Sigmoid colon (tissue), 4 donors: Measurements from ENCODE around the gene VMO1.

Source experiments
- CTCF ChIP-seq, 4 experiments: fragments of 450-650 bp in 3 of 4; fragments of 200-600 bp in 1 of 4; IDR thresholded peaks; one replicate each; pipeline ENCODE4 v1.5.1; 2016 to 2019; ENCODE audit warnings: antibody characterized with exemption in 4 of 4, mild to moderate bottlenecking in 3 of 4, moderate library complexity in 2 of 4
- EP300 ChIP-seq, 4 donors: sonication (generic); formaldehyde crosslinking; IDR thresholded peaks; one replicate each; pipeline ENCODE4 v1.6.1; 2017; ENCODE audit warnings: antibody characterized with exemption in 4 of 4
- POLR2A ChIP-seq, 2 donors: fragments of 450-650 bp; IDR thresholded peaks; one replicate each; pipeline ENCODE4 v1.6.1; 2016; ENCODE audit warnings: antibody characterized with exemption in 2 of 2, mild to moderate bottlenecking in 2 of 2, moderate library complexity in 2 of 2
- POLR2AphosphoS5 ChIP-seq, 4 donors: sonication (generic); formaldehyde crosslinking; IDR thresholded peaks; one replicate each; pipeline ENCODE4 v1.6.1; 2017; ENCODE audit warnings: antibody characterized with exemption in 4 of 4

DNA sequence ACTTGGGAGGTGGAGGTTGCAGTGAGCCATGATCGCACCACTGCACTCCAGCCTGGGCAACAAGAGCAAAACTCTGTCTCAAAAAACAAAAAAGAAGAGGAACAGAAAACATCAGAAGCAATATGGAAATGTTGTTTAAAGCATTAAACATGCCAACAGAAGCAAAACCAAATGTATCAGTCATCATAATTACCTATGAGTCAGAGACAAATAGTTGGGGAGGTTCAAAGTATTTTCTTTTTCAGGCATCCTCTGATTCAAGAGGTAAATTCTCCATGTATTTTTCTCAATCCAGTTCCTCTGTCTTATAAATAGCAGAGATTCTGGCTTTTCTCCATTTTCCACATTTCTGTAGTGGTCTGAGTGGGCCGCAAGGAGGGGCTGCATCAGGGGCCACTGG lies 16.5 kb downstream of the VMO1 start:
- TF ChIP-seq POLR2AphosphoS5 (IDR thresholded peaks at IDR 0.05) (no peak), CTCF (IDR thresholded peaks at IDR 0.05) (no peak), POLR2A (IDR thresholded peaks at IDR 0.05) (no peak), EP300 (IDR thresholded peaks at IDR 0.05) (no peak)
